Thyroid gland (tissue), 4 donors: Measurements from ENCODE around the gene CCDC178. TPM values are rescaled to one million over a fixed set of nuclear protein-coding genes. Genes with fewer than 3 reads are reported as not detected.

Experiments
- DNase-seq, 2 donors: peaks; one replicate each; pipeline ENCODE4 v3.0.0-alpha.2; 2019
- H3K27ac ChIP-seq, 3 donors: fragments of 200-600 bp; sonication (generic); 1 replicate in 2 of 3; 2 replicates in 1 of 3; pipeline ENCODE4 v1.5.1; 2016 to 2019; ENCODE audit warnings: mild to moderate bottlenecking in 1 of 3, moderate library complexity in 1 of 3
- H3K27me3 ChIP-seq: fragments of 200-600 bp; sonication (generic); one replicate; pipeline ENCODE4 v1.5.1; 2019
- H3K36me3 ChIP-seq, 2 donors: fragments of 200-600 bp; sonication (generic); one replicate each; pipeline ENCODE4 v1.5.1; 2016 to 2019
- H3K4me1 ChIP-seq, 2 donors: fragments of 200-600 bp; sonication (generic); one replicate each; pipeline ENCODE4 v1.5.1; 2017 to 2019
- H3K4me3 ChIP-seq, 3 donors: fragments of 200-600 bp; sonication (generic); replicated peaks in 1 of 3; 1 replicate in 2 of 3; 2 replicates in 1 of 3; pipeline ENCODE4 v1.5.1; 2016; ENCODE audit warnings: mild to moderate bottlenecking in 1 of 3
- H3K9me3 ChIP-seq: fragments of 200-600 bp; sonication (generic); one replicate; pipeline ENCODE4 v1.5.1; 2017
- CTCF ChIP-seq, 6 experiments: fragments of 200-600 bp in 3 of 6; fragments of 450-650 bp in 3 of 6; sonication (generic) in 3 of 6; IDR thresholded peaks; one replicate each; pipeline ENCODE4 v1.5.1; 2016 to 2019; ENCODE audit warnings: antibody characterized with exemption in 6 of 6, mild to moderate bottlenecking in 2 of 6, inconsistent platforms in 1 of 6, moderate library complexity in 1 of 6
- POLR2A ChIP-seq, 2 donors: fragments of 450-650 bp; IDR thresholded peaks; one replicate each; pipeline ENCODE4 v1.6.1; 2017; ENCODE audit warnings: antibody characterized with exemption in 2 of 2, mild to moderate bottlenecking in 2 of 2, moderate library complexity in 1 of 2
- WGBS, 2 donors: methylation state at CpG; one replicate each; pipeline ENCODE4 v1.1.5; 2017; 5-methylcytosine and 5-hydroxymethylcytosine counted together
- intact Hi-C: fragments of 100-400 bp; cut with DNase I; formaldehyde crosslinking; loops from one replicate; pipeline ENCODE4 v1.15.1; 2023
- total RNA-seq, 4 donors: library from RNA; depleted of rRNA; stranded (reverse); fragments of >200 nt; gene quantifications; one replicate each; pipeline ENCODE4 v1.2.3, GENCODE V29; 2016

The CCDC178 gene
- total RNA-seq, 4 donors from 2014 or later = 1.4 to 3.1 (median 1.7) TPM; not detected in 1

- Histone ChIP-seq H3K27ac (no peak overlapping the region), H3K4me1 (no peaks in the 10 kb centered on the region), H3K36me3 (no peaks in the 10 kb centered on the region), H3K4me3 (no peak overlapping the region), H3K27me3 (no peaks in the 10 kb centered on the region), H3K9me3 (no peaks in the 10 kb centered on the region)
- 0 to 44% methylated on average over 1 of the region's 1 CpG for WGBS, 2 donors
- TF ChIP-seq POLR2A (IDR thresholded peaks at IDR 0.05) = no peak
- TF ChIP-seq CTCF (IDR thresholded peaks at IDR 0.05) = no peak
- DNase-seq = no peak
- intact Hi-C loops = no loop called here
Observed at GRCh38 chr18:33446604-33447003, 6.1 kb upstream of the CCDC178 start.

- TF ChIP-seq CTCF (IDR thresholded peaks at IDR 0.05) (no peak), POLR2A (IDR thresholded peaks at IDR 0.05) (no peak)
- WGBS, 2 donors = 83 to 85% methylated on average over 2 of the region's 2 CpGs
- intact Hi-C loops = loop anchor here (5.0 kb wide), 1 partner anchor 48 kb away; no protein-coding TSS in a partner anchor
- Histone ChIP-seq H3K4me1 (peaks cover 1 to 2% of the 10 kb centered on the region in 2 donors), H3K36me3 (no peaks in the 10 kb centered on the region), H3K4me3 (no peak overlapping the region), H3K9me3 (no peaks in the 10 kb centered on the region), H3K27me3 (no peaks in the 10 kb centered on the region), H3K27ac (no peak overlapping the region)
- no peak for DNase-seq
Observed at GRCh38 chr18:33444709-33445108, 4.2 kb upstream of the CCDC178 start.

GRCh38 chr18:33432857-33433256, 7.7 kb downstream of the CCDC178 start:
- Histone ChIP-seq H3K9me3 (no peaks in the 10 kb centered on the region), H3K27ac (no peak overlapping the region), H3K4me3 (no peak overlapping the region), H3K27me3 (no peaks in the 10 kb centered on the region), H3K4me1 (no peaks in the 10 kb centered on the region), H3K36me3 (no peaks in the 10 kb centered on the region)
- intact Hi-C loops = no loop called here
- WGBS, 2 donors = 73 to 81% methylated on average over 1 of the region's 1 CpG
- DNase-seq = no peak
- TF ChIP-seq CTCF (IDR thresholded peaks at IDR 0.05) (no peak), POLR2A (IDR thresholded peaks at IDR 0.05) (no peak)

- intact Hi-C loops = no loop called here
- no peaks in the 10 kb centered on the region for H3K27me3 ChIP-seq
- no peaks in the 10 kb centered on the region for H3K4me1 ChIP-seq
- no peak overlapping the region for H3K27ac ChIP-seq
- WGBS, 2 donors = 80 to 89% methylated on average over 2 of the region's 2 CpGs
- DNase-seq = no peak
- TF ChIP-seq CTCF (IDR thresholded peaks at IDR 0.05) (no peak), POLR2A (IDR thresholded peaks at IDR 0.05) (no peak)
- H3K4me3 ChIP-seq = no peak overlapping the region
- no peaks in the 10 kb centered on the region for H3K36me3 ChIP-seq
- no peaks in the 10 kb centered on the region for H3K9me3 ChIP-seq
Observed at GRCh38 chr18:33427549-33427948, 13.0 kb downstream of the CCDC178 start.

GRCh38 chr18:33424266-33424946, 16.1 kb downstream of the CCDC178 start:
- intact Hi-C loops = no loop called here
- Histone ChIP-seq H3K36me3 (no peaks in the 10 kb centered on the region), H3K4me1 (no peaks in the 10 kb centered on the region), H3K9me3 (no peaks in the 10 kb centered on the region), H3K27ac (no peak overlapping the region), H3K27me3 (no peaks in the 10 kb centered on the region), H3K4me3 (no peak overlapping the region)
- DNase-seq = no peak
- WGBS, 2 donors = 77 to 82% methylated on average over 14 of the region's 14 CpGs
- TF ChIP-seq CTCF (IDR thresholded peaks at IDR 0.05) = no peak
- TF ChIP-seq POLR2A (IDR thresholded peaks at IDR 0.05) = no peak
